Stimulated activated CD4-positive, alpha-beta T cell treated with anti-CD3 and anti-CD28 coated beads, Interleukin-15, amount 100 ng/mL, for 24 hours (primary cell): ENCODE measurements around the gene VIPAS39.
A peak's percentile ranks its signal among the peaks of the same experiment; 100 is the strongest.

Source experiments
- DNase-seq: peaks from one replicate; pipeline ENCODE4 v3.0.0-alpha.2; 2020

The VIPAS39 gene

GRCh38 chr14:77457522-77458248 is at the start of gene VIPAS39, which contains the start of gene AHSA1:
Gene VIPAS39, minus strand, starts transcription at chr14:77457601. Its CDS starts 3,499 bp downstream, at chr14:77454102.
Gene AHSA1, plus strand, starts transcription at chr14:77458093. Its CDS starts 97 bp downstream, at chr14:77458190.
- DNase-seq: peak; percentile 94

- DNase-seq: no peak
Observed at GRCh38 chr14:77505031-77505430, 47.6 kb upstream of the VIPAS39 start.

- DNase-seq: no peak
Observed at GRCh38 chr14:77503138-77503537, 45.7 kb upstream of the VIPAS39 start.

DNA sequence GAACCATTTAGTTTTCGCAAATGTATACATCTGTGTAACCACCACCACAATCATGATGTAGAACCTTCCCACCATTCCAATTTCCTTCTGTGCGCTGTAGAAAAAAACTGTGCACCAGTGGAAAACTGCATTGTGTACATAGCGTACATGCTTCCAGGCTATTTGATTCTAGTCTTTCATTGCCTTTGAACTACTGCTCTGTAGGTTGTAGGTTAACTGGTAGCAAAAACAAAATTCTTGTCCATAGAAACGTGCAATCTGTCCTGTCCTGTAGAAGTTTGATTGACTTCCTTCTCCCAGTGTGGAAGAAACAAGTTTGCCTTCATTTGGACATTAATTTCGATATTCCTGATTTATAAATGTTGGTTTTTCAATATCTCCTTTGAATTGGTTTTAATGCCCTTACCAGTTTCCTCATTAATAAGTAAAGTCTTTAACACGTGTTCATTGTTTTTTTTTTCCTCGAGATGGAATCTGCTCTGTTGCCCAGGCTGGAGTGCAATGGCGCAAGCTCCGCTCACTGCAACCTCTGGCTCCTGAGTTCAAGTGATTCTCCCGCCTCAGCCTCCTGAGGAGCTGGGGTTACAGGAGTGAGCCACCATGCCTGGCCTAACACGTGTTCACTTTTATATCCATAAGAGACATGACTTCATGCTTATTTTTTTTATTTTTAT is 44.8 kb upstream of the VIPAS39 start:
- no peak for DNase-seq

DNA sequence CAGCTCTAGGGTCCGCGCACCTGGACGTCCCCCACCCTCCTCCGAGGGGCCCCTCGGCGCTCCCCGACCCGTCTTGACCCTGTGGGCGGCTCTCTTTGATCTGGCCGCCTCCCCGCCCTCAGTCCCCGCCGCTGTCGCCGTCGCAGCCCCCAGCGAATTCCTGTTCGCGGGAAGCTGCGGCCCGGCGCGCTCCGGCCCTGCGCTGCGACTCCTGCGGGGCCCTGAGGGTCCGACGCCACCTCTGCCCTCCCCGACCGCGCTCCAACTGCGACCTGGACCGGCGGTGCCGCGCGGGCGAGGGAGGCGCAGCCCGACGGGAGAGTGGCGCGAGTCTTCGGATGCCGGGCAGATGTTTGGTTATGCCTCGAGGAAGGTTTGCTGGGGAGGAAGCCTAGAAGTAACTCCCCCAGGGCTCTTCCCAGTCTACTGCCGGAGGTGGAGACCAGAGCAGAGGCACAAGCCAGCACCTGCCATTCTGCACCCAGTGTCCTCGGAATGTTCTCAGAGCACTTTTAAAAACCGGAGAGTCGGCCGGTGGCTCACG is 41.7 kb upstream of the VIPAS39 start:
- DNase-seq: peak; percentile 11

DNA sequence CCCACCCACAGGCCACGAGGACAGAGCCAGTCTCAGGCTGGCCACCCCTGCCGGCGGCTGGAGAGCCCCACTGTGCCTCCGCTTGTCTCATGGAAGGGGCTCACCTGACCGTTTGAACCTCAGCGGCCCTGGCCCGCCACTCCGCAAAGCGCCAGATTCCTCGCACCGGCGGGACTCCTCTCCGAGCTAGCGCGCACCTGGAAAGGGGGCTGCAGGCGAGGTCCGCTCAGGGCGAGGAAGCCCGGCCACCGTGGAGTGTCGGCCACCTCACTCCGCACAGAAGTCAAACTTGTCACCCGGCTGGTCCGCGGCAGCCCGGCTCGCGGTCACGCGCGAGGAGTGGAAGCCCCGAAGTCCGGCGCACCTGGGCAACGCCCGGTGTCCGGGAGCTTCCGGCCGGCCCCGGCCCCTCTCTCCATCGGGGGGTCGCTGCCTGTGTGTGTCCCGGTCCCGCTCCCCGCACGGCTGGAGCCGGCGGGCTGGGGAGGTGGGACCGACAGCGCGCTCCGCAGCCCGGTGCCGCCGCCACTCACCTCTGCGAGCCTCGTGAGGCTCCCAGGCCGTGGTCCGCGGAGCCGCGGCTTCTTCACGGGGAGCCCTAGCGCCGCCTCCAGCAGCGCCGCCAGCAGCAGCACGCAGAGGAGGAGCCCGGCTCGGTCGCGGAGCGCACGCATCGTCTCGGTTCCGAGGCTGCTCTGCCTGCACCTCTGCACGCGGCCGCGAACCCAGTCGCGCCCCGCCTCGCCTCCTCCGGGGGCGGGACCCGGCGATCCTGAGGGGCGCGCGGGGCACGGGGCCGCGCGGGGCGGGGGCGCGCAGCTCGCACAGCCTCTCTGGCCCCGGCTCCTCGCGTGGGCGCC is 40.9 kb upstream of the VIPAS39 start, which contains the start of gene ISM2:
ISM2 (minus strand) TSS at position 697 of the 860 bp plus-strand sequence; CDS start at position 674, 23 bp downstream.
- DNase-seq: peak; percentile 70

DNA sequence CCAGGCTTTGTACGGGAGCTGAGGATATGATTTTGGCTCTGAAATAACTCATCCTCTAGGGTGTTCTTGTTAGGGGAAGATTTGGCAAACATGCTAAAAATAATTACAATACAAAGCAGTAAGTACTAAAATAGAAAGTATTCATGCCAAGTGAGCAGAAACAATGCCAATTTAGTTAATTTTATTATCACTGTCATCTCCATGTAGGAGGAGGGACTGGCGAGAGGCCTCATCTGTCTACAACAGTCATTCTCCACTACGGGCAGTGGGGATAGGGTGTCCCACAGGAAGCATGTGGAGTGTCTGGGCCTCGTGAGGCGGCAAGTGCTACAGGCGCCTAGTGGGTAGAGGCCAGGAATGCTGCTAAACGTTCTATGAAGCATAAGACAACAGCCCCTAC is 37.9 kb upstream of the VIPAS39 start:
- DNase-seq: no peak

- no peak for DNase-seq
Observed at GRCh38 chr14:77491056-77491455, 33.7 kb upstream of the VIPAS39 start.

- DNase-seq: no peak
Observed at GRCh38 chr14:77490347-77490986, 33.1 kb upstream of the VIPAS39 start.

DNA sequence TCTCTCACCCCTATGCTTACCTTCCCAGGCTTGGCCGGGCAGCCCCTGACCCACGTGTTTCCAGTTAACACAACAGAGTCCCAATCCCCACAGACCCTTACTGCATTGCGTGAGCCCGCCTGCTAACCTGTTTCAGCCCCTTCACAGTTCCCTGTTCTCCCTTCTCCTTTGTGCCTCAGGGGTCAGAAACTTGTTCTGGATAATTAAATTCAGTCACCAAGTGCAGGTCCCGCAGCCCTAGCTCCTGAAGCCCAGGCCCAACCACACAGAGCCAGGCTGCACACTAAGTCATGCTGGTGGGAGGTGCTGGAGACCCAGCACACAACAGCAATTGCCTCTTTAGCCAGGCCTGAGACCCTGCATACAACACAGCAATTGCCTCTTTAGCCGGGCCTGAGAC is 31.6 kb upstream of the VIPAS39 start:
- no peak for DNase-seq

DNA sequence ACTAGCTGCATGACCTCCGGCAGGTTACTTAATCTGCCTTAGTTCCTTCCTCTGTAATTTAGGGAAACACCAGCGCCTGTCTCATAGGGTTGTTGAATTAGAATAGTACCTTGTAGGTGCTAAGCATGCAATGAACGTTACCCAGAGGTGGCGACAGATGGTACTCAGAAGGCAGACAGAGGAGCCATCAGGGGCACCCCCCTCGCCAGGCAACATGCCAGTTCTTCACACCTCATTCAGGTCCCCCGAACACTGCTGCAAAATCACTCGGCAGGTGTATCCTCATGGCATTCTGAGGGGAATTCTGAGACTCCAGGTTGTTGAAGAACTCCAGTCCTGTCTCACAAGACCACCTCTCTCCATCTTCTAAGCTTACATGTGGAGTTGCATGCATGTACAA is 31.2 kb upstream of the VIPAS39 start:
- DNase-seq: no peak

- no peak for DNase-seq
Observed at GRCh38 chr14:77485901-77486678, 28.7 kb upstream of the VIPAS39 start.

DNA sequence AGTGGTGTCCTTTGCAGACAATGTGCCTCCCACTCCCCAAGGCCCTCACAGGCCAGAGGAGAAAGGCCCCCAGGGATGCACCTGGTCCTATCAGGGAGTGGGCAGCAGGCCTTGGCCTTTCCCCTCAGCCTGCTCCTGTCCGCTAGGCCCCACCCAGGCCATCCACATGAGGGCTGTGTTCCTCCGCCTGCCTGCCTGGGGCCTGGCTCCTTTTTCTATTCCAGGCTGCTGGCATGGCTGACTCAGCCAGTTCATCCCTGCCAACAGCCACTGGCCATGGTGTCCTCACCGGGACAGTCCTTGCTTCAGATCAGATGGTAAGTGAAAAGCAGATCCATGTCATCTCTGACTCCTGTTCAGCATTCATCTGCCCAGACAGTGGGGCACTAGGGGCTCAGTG is 27.9 kb upstream of the VIPAS39 start:
- DNase-seq: no peak

DNA sequence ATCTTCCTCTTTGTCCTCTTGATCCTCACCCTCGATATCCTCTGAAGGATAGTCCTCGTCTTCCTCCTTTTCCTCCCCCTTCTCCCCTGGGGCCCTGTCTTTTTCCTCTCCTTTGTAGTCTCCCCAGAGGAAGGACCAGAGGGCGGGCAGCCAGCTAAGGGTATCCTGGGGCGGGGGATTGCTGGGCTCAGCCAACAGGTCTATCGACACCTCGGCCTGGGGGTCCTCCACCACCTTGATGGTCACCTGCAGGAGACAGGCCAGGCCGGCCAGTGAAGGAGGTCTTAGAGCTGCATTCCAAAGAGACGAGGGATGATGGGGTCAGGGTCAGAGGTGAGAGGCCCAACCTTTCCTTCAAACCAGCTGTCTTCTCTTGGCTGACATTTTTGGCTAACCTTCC is 25.0 kb upstream of the VIPAS39 start:
- DNase-seq: no peak

DNA sequence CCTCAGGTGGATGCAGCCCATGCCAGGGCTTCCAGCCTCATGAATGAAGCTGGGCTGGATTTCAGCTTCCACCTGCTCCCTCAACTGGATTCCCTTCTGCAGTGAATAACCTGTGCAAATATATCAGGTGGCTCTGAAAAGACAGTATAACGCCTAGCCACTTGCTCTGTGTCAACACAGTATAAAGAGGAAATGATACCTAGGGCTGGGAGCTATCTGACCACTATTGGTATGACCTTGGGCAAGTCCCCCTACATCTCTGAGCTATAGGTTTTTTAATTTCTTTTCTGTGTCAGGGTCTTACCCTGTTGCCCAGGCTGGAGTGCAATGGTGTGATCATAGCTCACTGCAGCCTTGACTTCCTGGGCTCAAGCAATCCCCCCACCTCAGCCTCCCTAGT is 21.4 kb upstream of the VIPAS39 start:
- DNase-seq: no peak

- no peak for DNase-seq
Observed at GRCh38 chr14:77478029-77478428, 20.6 kb upstream of the VIPAS39 start.

GRCh38 chr14:77475432-77476115 is 18.2 kb upstream of the VIPAS39 start:
- no peak for DNase-seq

DNA sequence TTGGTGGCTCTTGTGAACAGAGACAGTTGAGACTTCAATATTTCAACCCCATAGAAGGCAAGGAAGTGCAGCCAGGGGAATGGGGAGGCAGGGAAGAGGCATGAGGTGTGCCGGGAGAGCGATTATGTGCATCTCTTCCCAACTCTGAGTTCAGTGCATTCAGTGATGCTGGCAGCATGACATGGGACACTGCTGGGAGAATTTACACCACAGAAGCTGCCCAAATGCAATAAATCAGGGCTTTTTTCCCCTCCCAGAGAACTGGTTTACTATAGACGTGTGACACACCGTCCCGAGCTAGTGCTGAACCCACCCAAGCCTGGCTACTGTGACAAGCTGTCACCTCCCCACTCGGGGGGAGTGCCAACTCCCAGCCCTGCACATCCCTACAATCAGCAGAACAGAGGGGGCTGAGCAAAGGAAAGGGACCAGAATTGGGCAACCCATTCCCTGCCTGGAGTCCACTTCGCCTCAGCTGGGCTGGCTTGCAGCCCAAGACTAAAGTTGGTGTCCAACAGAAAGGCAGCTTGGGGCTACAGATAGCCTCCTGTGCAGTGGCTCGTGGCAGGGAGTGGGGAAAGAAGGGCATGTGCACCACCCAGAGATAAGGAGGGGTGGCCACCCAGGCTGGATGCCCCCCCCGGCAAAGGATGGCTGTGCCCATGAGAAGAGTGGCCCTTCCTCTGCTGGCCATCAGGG is 17.2 kb upstream of the VIPAS39 start:
- DNase-seq: no peak

- no peak for DNase-seq
Observed at GRCh38 chr14:77473921-77474320, 16.5 kb upstream of the VIPAS39 start.

DNA sequence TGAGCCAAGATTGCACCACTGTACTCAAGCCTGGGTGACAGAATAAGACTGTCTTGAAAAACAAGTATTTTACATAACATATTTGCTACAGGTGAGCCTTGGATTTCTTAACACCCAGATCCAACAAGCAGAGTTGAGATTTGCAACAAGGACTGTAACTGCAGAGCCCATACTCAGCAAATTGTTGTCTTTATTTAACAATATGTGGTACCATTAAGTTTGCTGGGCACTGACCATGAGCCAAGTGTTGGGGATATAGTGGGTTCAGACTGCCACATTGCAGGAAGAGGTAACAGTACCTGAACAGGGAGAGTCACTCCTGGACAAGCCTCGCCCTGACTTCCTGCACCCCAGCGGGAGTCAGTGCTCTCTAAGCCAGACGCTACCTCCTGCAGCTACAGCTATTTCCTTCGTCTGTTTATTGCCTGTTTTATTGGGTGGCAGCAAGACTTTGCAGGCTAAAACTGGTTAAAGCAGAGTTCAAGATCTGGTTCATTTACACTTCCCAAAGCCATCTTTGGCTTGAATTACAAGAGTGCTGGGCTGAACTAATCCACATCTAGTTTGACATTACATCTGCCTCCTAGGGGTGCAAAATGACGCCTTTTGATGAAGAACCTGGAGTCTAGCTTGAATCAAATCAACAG is 12.9 kb upstream of the VIPAS39 start:
- no peak for DNase-seq
